ENCODE data around the gene VASP. TPM values are rescaled to one million over a fixed set of nuclear protein-coding genes. Genes with fewer than 3 reads are reported as not detected.

VASP gene
- total and polyA plus RNA-seq, 9 of the 15 experiments (the other 6 are each of a cell fraction or from before 2014, with no cell fraction given) = 16.7 to 261 (median 112) TPM

DNA sequence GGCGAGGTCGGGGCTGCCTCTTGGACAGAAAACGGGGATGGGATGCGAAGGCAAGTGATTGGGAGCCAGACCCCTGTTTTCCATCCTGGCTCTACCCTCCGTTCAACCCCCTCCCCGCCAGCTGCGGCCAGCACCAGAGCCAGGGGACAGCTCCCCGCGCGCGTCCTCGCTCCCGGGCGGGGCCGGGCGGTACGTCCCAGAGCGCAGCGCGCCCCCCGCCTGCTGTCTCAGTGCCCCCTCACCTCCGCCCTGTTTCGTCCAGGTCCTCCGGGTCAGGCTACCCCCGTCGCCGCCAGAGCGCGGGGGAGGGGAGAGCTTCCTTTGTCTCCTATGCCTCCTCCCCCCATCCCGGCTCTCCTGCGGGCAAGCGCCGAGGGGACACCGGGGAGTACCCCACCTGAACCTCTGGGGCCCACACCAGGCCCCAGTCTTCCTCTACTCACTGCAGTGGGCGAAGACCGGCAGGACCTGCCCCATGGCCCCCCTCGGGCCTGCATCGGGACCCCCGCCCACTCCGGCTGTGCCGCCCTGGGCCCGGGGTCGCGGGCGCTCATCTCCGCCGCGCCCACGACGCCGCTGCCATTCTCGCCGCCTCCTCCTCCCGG, 10.8 kb upstream of the VASP start (continued):
- TF ChIP-seq NR4A1 (CRISPR knock-in tag; IDR thresholded peaks at IDR 0.05) = no peak
- TF ChIP-seq NR4A1 (tag; IDR thresholded peaks at IDR 0.05) = 0 out of 2 replicates have a peak, but pooled peaks have one; percentile 40
- TF ChIP-seq ZBTB1 (CRISPR knock-in tag; IDR thresholded peaks at IDR 0.05; ENCODE audit: borderline replicate concordance, low read depth) = peak; percentile 76
- no peak for TF ChIP-seq HNRNPUL1 (IDR thresholded peaks at IDR 0.05; ENCODE audit: low read length)
- peak; percentile 93 for TF ChIP-seq SAP30 (IDR thresholded peaks at IDR 0.05; ENCODE audit: borderline replicate concordance, insufficient read depth, low read depth, low read length, poor library complexity, severe bottlenecking)
- TF ChIP-seq, protein P1, sequence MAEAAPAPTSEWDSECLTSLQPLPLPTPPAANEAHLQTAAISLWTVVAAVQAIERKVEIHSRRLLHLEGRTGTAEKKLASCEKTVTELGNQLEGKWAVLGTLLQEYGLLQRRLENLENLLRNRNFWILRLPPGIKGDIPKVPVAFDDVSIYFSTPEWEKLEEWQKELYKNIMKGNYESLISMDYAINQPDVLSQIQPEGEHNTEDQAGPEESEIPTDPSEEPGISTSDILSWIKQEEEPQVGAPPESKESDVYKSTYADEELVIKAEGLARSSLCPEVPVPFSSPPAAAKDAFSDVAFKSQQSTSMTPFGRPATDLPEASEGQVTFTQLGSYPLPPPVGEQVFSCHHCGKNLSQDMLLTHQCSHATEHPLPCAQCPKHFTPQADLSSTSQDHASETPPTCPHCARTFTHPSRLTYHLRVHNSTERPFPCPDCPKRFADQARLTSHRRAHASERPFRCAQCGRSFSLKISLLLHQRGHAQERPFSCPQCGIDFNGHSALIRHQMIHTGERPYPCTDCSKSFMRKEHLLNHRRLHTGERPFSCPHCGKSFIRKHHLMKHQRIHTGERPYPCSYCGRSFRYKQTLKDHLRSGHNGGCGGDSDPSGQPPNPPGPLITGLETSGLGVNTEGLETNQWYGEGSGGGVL (CRISPR knock-in tag; IDR thresholded peaks at IDR 0.05) = no peak
- TF ChIP-seq, protein P2, sequence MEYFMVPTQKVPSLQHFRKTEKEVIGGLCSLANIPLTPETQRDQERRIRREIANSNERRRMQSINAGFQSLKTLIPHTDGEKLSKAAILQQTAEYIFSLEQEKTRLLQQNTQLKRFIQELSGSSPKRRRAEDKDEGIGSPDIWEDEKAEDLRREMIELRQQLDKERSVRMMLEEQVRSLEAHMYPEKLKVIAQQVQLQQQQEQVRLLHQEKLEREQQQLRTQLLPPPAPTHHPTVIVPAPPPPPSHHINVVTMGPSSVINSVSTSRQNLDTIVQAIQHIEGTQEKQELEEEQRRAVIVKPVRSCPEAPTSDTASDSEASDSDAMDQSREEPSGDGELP (CRISPR knock-in tag; IDR thresholded peaks at IDR 0.05; ENCODE audit: borderline replicate concordance) = peak; percentile 85
- TF ChIP-seq GATAD2B (IDR thresholded peaks at IDR 0.05; ENCODE audit: borderline replicate concordance) = 0 out of 2 replicates have a peak, but pooled peaks have one; percentile 49
- no peak for TF ChIP-seq SNRNP70 (optimal IDR thresholded peaks at IDR 0.05; ENCODE audit: low read depth, low read length)
- TF ChIP-seq ZNF551 (CRISPR knock-in tag; IDR thresholded peaks at IDR 0.05) = no peak

Measured in K562 (cell line).